Lung (tissue), 12 donors: ENCODE measurements around the gene TNFAIP8. TPM values are rescaled to one million over a fixed set of nuclear protein-coding genes. Genes with fewer than 3 reads are reported as not detected.

ENCODE experiments used
- ATAC-seq: fragments of 200-7000 bp; cut with Tn5 transposase; one replicate; pipeline ENCODE4 v1.9.1; 2020; ENCODE audit warnings: moderate number of reproducible peaks; ENCODE audit not compliant: insufficient read depth, low FRiP score
- DNase-seq, 3 donors: peaks; one replicate each; pipeline ENCODE4 v3.0.0-alpha.2; 2013 to 2017
- H3K27ac ChIP-seq, 2 donors: one replicate each; pipeline ENCODE4 v1.5.1; 2013; ENCODE audit warnings: mild to moderate bottlenecking in 2 of 2, moderate library complexity in 2 of 2, control low read depth in 1 of 2, inconsistent platforms in 1 of 2, low read depth in 1 of 2, low read length in 1 of 2
- H3K27me3 ChIP-seq, 3 donors: one replicate each; pipeline ENCODE4 v1.5.1; 2013; ENCODE audit warnings: low read length in 2 of 3; ENCODE audit not compliant: control insufficient read depth in 3 of 3, insufficient read depth in 3 of 3
- H3K36me3 ChIP-seq, 4 donors: one replicate each; pipeline ENCODE4 v1.5.1; 2013; ENCODE audit warnings: low read length in 4 of 4, mild to moderate bottlenecking in 1 of 4, moderate library complexity in 1 of 4; ENCODE audit not compliant: control insufficient read depth in 4 of 4, insufficient read depth in 4 of 4
- H3K4me1 ChIP-seq, 5 donors: one replicate each; pipeline ENCODE4 v1.5.1; 2013; ENCODE audit warnings: low read length in 5 of 5, mild to moderate bottlenecking in 2 of 5, moderate library complexity in 1 of 5; ENCODE audit not compliant: control insufficient read depth in 5 of 5, insufficient read depth in 5 of 5
- H3K4me3 ChIP-seq: one replicate; pipeline ENCODE4 v1.5.1; 2013; ENCODE audit warnings: mild to moderate bottlenecking, control low read depth, moderate library complexity
- H3K9ac ChIP-seq, 2 donors: one replicate each; pipeline ENCODE4 v1.5.1; 2013; ENCODE audit warnings: low read length in 2 of 2, control low read depth in 1 of 2; ENCODE audit not compliant: insufficient read depth in 1 of 2
- H3K9me3 ChIP-seq, 4 donors: one replicate each; pipeline ENCODE4 v1.5.1; 2013; ENCODE audit warnings: low read length in 3 of 4, mild to moderate bottlenecking in 1 of 4, moderate library complexity in 1 of 4; ENCODE audit not compliant: control insufficient read depth in 4 of 4, insufficient read depth in 3 of 4
- CTCF ChIP-seq: IDR thresholded peaks from 2 replicates; pipeline ENCODE4 v1.5.1; 2012; ENCODE audit warnings: mild to moderate bottlenecking; ENCODE audit errors: control extremely low read depth, extremely low read depth
- WGBS, 2 donors: extraction: QIAGEN DNeasy Blood & Tissue Kit; methylation state at CpG; one replicate each; pipeline ENCODE4 v1.1.7; 2013; 5-methylcytosine and 5-hydroxymethylcytosine counted together
- polyA plus RNA-seq, 2 donors: library from polyadenylated mRNA; stranded (reverse); fragments of 200-250 nt; gene quantifications; one replicate each; pipeline ENCODE4 v1.2.1, GENCODE V29; 2013
- total RNA-seq, 2 donors: library from RNA; depleted of rRNA in 1 of 2; stranded (reverse); fragments of >200 nt in 1 of 2; gene quantifications; one replicate each; pipeline ENCODE4 v1.2.1, GENCODE V29; 2014 to 2021
- donor health status: control.
- donor health status: control.
- donor health status: Bipolar disorder and iron deficiency.
- donor health status: healthy.
- donor health status: DM: yes; HTN: yes; CAD: no.

The TNFAIP8 gene
- total and polyA plus RNA-seq, 4 donors: 11.5 to 58.9 (median 35.6) TPM

GRCh38 chr5:119357270-119357669 lies 1.5 kb downstream of the TNFAIP8 start:
- peak overlapping the region in 1 of 2 donors; percentile 56 for H3K27ac ChIP-seq
- no peaks in the 10 kb centered on the region for H3K9me3 ChIP-seq
- 41 to 69% methylated on average over 3 of the region's 3 CpGs for whole genome bisulfite sequencing, 2 donors
- TF ChIP-seq CTCF: no peak
- peak overlapping the region in 1 of 2 donors; percentile 88 for H3K9ac ChIP-seq
- DNase-seq: peak in 1 of 3 donors; percentile 52
- ATAC-seq: no peak
- no peak overlapping the region for H3K4me3 ChIP-seq
- H3K27me3 ChIP-seq: no peaks in the 10 kb centered on the region
- H3K36me3 ChIP-seq: no peaks in the 10 kb centered on the region
- peaks cover 0 to 27% (median 14%) of the 10 kb centered on the region in 5 donors for H3K4me1 ChIP-seq

- H3K4me1 ChIP-seq: peaks cover 0 to 27% (median 16%) of the 10 kb centered on the region in 5 donors
- DNase-seq (no peak), ATAC-seq (no peak)
- no peak overlapping the region for H3K9ac ChIP-seq
- 83 to 84% methylated on average over 6 of the region's 6 CpGs for WGBS, 2 donors
- H3K27ac ChIP-seq: no peak overlapping the region
- H3K9me3 ChIP-seq: no peaks in the 10 kb centered on the region
- no peak for TF ChIP-seq CTCF
- no peaks in the 10 kb centered on the region for H3K27me3 ChIP-seq
- H3K4me3 ChIP-seq: no peak overlapping the region
- H3K36me3 ChIP-seq: no peaks in the 10 kb centered on the region
These were observed 2.1 kb downstream of the TNFAIP8 start for GRCh38 chr5:119357808-119358529.

GRCh38 chr5:119358530-119358900 lies 2.7 kb downstream of the TNFAIP8 start:
- no peak for DNase-seq
- no peaks in the 10 kb centered on the region for H3K9me3 ChIP-seq
- no peaks in the 10 kb centered on the region for H3K36me3 ChIP-seq
- ATAC-seq: no peak
- no peak overlapping the region for H3K9ac ChIP-seq
- H3K27me3 ChIP-seq: no peaks in the 10 kb centered on the region
- H3K4me3 ChIP-seq: no peak overlapping the region
- TF ChIP-seq CTCF: no peak
- peaks cover 0 to 27% (median 16%) of the 10 kb centered on the region in 5 donors for H3K4me1 ChIP-seq
- 55 to 62% methylated on average over 2 of the region's 2 CpGs for WGBS, 2 donors
- no peak overlapping the region for H3K27ac ChIP-seq
